ENCODE data around the gene KAZN.

KAZN gene

DNA sequence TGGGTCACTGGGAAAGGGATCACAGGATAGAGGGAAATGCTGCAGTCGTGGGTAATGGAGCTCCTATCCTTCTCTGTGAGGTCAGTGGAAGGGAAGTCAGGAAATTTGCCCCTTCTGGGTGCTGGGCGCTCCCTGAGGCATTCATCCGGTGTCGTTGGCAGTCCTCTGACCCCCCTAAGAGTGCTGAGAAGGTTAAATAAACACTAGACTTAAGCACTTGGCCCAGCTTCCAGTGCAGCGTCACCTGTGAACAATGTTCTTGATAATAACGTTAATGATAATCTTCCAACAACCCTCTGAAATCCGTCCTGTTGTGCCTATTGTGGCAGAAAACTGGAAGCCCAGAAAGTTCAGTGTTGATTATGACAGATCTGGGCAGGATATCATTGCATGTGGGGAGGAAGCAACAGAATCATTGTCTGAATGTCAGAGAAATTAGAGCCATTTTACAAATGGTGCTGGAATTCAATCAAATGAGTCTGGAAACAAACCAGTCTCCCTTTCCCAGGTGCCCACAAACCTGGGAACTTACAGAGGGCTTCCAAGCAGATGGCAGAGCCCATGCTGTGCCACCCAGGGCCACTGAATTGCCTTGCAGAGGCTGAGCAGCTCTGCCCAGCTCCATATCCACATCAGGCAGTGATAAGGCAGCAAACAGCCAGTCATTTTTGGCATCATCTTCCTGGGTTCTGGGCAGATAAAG lies 216.8 kb downstream of the KAZN start:
- no peaks in the 10 kb centered on the region for H3F3A ChIP-seq (ENCODE audit: insufficient read depth, low read length)
- H2AFZ ChIP-seq (ENCODE audit: low read length): no peak overlapping the region
- H3K27me3 ChIP-seq (ENCODE audit: insufficient read depth, low read length): 0 out of 2 replicates have a peak, but pooled peaks cover 3% of the 10 kb centered on the region
- H3K4me2 ChIP-seq (ENCODE audit: low read length): no peak overlapping the region
- no peak overlapping the region for H3K9ac ChIP-seq (ENCODE audit: low read length)
- TF ChIP-seq EZH2 (IDR thresholded peaks at IDR 0.05; ENCODE audit: borderline replicate concordance, low read length): no peak
- TF ChIP-seq, protein P1, sequence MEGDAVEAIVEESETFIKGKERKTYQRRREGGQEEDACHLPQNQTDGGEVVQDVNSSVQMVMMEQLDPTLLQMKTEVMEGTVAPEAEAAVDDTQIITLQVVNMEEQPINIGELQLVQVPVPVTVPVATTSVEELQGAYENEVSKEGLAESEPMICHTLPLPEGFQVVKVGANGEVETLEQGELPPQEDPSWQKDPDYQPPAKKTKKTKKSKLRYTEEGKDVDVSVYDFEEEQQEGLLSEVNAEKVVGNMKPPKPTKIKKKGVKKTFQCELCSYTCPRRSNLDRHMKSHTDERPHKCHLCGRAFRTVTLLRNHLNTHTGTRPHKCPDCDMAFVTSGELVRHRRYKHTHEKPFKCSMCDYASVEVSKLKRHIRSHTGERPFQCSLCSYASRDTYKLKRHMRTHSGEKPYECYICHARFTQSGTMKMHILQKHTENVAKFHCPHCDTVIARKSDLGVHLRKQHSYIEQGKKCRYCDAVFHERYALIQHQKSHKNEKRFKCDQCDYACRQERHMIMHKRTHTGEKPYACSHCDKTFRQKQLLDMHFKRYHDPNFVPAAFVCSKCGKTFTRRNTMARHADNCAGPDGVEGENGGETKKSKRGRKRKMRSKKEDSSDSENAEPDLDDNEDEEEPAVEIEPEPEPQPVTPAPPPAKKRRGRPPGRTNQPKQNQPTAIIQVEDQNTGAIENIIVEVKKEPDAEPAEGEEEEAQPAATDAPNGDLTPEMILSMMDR (IDR thresholded peaks at IDR 0.05; ENCODE audit: low read length): no peak
- H3K4me3 ChIP-seq (ENCODE audit: low read depth, low read length, poor library complexity, severe bottlenecking): no peak overlapping the region
- H4K20me1 ChIP-seq (ENCODE audit: insufficient read depth, low read length): no peaks in the 10 kb centered on the region
- H3K9me3 ChIP-seq (ENCODE audit: low read length): no peaks in the 10 kb centered on the region
- no peak overlapping the region for H3K27ac ChIP-seq (ENCODE audit: low read depth, low read length, poor library complexity, severe bottlenecking)
- H3K79me2 ChIP-seq (ENCODE audit: insufficient read depth, low read length): no peaks in the 10 kb centered on the region
- H3K9me2 ChIP-seq (ENCODE audit: low read depth, low read length): no peaks in the 10 kb centered on the region
- H3K4me1 ChIP-seq (ENCODE audit: insufficient read depth, low read length, severe bottlenecking): no peaks in the 10 kb centered on the region
- no peaks in the 10 kb centered on the region for H3K36me3 ChIP-seq (ENCODE audit: insufficient read depth, low read length)

DNA sequence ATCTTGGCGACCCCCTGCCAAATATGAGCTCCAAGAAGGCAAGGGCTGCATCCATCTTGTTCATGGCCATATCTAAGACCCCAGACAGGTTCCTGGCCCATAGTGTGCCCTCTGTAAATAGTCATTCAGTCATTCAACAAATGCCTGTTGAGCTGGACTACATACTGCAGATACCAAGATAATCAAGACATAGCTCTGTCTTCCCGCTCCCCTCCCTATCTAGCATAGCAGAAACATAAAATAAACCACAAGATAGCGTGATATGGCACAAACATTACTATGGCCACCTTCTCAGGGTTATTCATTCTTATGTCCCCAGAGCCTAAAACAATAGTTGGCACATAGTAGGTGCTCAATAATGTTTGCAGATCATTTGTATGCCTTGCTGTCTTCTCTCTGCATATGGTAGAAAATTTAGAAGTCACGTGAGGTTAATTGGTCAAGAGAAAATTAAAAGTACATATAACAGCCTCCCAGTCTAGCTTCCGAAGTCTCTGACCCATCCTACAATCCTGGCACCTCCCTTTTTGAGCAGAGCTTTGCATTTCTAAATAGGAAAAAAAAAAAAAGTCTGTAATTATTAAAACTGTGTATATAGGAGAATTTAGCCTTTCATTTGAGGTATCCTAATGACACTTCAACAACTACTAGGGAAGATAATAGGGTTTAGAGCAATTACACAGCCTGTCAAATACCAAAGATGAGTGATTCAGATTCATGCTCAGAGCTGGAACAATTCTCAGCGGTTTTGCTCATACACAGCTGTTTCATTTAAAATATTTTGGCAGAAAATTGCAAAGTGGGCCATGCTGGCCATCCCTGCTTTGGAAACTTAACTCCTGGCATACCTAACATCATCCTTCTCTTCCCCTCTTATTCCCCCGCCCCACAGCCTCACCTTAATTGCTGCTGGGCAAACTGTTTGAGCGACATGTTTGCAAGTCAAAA lies 219.0 kb downstream of the KAZN start:
- Histone ChIP-seq H3K4me3 (ENCODE audit: low read depth, low read length, poor library complexity, severe bottlenecking) (no peak overlapping the region), H3K27me3 (ENCODE audit: insufficient read depth, low read length) (0 out of 2 replicates have a peak, but pooled peaks cover 3% of the 10 kb centered on the region), H2AFZ (ENCODE audit: low read length) (no peak overlapping the region), H3K9ac (ENCODE audit: low read length) (no peak overlapping the region), H3F3A (ENCODE audit: insufficient read depth, low read length) (no peaks in the 10 kb centered on the region), H3K4me2 (ENCODE audit: low read length) (no peak overlapping the region), H3K9me3 (ENCODE audit: low read length) (no peaks in the 10 kb centered on the region), H3K79me2 (ENCODE audit: insufficient read depth, low read length) (no peaks in the 10 kb centered on the region), H3K9me2 (ENCODE audit: low read depth, low read length) (no peaks in the 10 kb centered on the region), H3K27ac (ENCODE audit: low read depth, low read length, poor library complexity, severe bottlenecking) (no peak overlapping the region), H3K36me3 (ENCODE audit: insufficient read depth, low read length) (no peaks in the 10 kb centered on the region), H4K20me1 (ENCODE audit: insufficient read depth, low read length) (no peaks in the 10 kb centered on the region), H3K4me1 (ENCODE audit: insufficient read depth, low read length, severe bottlenecking) (no peaks in the 10 kb centered on the region)
- TF ChIP-seq, protein P1 (IDR thresholded peaks at IDR 0.05; ENCODE audit: low read length): no peak
- no peak for TF ChIP-seq EZH2 (IDR thresholded peaks at IDR 0.05; ENCODE audit: borderline replicate concordance, low read length)

DNA sequence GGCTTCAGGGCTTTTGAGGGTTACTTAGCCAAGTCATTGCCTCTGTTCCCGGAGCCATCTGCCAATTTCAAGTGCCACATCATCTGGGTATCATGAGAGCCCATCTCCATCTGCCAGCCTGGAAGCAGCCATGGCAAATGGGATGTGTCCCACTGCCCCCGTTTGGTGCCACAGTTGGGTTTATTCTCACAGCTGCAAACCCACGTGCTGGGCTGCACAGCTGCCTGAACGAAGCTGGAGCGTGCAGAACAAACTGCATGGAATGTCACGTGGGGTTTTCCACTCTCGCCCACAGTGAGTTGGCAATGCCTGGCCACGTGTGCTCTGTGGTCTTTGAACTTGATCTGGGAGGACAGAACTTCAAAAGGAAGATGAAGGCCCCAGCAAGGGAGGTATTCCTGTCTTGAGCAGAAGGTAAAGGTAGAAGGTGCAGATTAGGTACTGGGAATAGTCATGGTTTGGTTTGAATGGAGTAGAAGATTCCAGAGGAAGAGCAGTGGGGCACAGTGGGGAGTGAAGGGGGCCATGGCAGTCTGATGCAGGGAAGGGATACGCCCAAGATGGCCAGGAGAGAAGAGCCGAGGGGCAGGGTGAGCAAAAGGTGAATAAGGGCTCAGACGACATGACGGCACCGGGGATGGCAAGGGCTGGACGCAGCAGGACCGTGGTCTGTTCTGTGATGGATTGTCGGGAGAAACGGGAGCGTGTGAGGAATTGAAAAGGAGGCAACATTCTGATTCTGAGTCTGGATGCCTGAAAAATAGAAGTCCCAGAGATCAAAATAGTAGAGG lies 222.0 kb downstream of the KAZN start:
- H3K27me3 ChIP-seq (ENCODE audit: insufficient read depth, low read length): no peaks in the 10 kb centered on the region
- no peaks in the 10 kb centered on the region for H3F3A ChIP-seq (ENCODE audit: insufficient read depth, low read length)
- H3K79me2 ChIP-seq (ENCODE audit: insufficient read depth, low read length): no peaks in the 10 kb centered on the region
- no peak overlapping the region for H3K27ac ChIP-seq (ENCODE audit: low read depth, low read length, poor library complexity, severe bottlenecking)
- H4K20me1 ChIP-seq (ENCODE audit: insufficient read depth, low read length): no peaks in the 10 kb centered on the region
- H2AFZ ChIP-seq (ENCODE audit: low read length): no peak overlapping the region
- no peak for TF ChIP-seq EZH2 (IDR thresholded peaks at IDR 0.05; ENCODE audit: borderline replicate concordance, low read length)
- TF ChIP-seq, protein P1 (IDR thresholded peaks at IDR 0.05; ENCODE audit: low read length): no peak
- H3K4me3 ChIP-seq (ENCODE audit: low read depth, low read length, poor library complexity, severe bottlenecking): no peak overlapping the region
- no peaks in the 10 kb centered on the region for H3K36me3 ChIP-seq (ENCODE audit: insufficient read depth, low read length)
- H3K4me2 ChIP-seq (ENCODE audit: low read length): no peak overlapping the region
- H3K9ac ChIP-seq (ENCODE audit: low read length): no peak overlapping the region
- no peaks in the 10 kb centered on the region for H3K9me3 ChIP-seq (ENCODE audit: low read length)
- no peaks in the 10 kb centered on the region for H3K9me2 ChIP-seq (ENCODE audit: low read depth, low read length)
- no peaks in the 10 kb centered on the region for H3K4me1 ChIP-seq (ENCODE audit: insufficient read depth, low read length, severe bottlenecking)
